Fibroblast of the conjunctiva (primary cell): ENCODE results near the gene ESRRB.
"Not testable (repeated sequence)": the region's sequence is repeated elsewhere in the genome, so short reads cannot be mapped to it uniquely, and the experiment has no call there.

ENCODE experiments used
- DNase-seq: peaks from one replicate; pipeline ENCODE4 v3.0.0-alpha.2; 2010; ENCODE audit warnings: low read depth

ESRRB gene

DNA sequence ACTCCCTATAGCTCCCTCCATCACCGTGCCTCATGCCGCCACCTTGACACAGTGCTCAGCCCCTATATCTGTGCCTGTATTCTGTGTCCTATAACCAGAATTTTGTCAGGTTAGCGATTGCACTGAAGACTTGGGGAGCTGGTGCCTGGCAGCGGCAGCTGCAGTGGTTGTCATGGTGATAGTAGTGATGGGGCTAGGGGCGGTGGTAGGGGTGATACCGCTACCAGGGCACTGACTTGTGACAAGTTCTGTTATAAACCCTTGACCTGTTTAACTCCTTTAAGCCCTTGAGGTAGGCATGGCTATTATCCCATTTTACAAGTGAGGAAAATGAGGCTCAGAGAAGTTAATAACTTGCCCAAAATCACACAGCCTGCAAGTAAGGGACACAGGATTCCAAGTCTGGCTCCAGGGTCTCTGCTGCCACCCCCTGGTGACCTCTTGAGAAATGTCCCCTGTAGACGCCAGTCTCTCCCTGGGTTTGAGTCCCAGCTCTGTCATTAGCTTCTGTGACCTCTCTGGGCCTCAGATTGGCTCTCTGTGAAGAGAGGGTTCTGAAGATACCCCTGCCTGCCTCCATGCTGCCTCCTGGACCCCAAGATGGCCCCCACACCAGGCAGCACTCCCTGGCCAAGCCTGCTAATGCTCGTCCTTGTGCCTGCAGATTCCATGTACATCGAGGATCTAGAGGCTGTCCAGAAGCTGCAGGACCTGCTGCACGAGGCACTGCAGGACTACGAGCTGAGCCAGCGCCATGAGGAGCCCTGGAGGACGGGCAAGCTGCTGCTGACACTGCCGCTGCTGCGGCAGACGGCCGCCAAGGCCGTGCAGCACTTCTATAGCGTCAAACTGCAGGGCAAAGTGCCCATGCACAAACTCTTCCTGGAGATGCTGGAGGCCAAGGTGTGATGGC is 121.9 kb downstream of the ESRRB start:
- no peak for DNase-seq

- no peak for DNase-seq
Observed at GRCh38 chr14:76498463-76498935, 122.6 kb downstream of the ESRRB start.

- DNase-seq: no peak
Observed at GRCh38 chr14:76498976-76499375, 123.0 kb downstream of the ESRRB start.

- no peak for DNase-seq
Observed at GRCh38 chr14:76499399-76499798, 123.5 kb downstream of the ESRRB start.

GRCh38 chr14:76500011-76500410 is 124.1 kb downstream of the ESRRB start:
- DNase-seq: no peak

DNA sequence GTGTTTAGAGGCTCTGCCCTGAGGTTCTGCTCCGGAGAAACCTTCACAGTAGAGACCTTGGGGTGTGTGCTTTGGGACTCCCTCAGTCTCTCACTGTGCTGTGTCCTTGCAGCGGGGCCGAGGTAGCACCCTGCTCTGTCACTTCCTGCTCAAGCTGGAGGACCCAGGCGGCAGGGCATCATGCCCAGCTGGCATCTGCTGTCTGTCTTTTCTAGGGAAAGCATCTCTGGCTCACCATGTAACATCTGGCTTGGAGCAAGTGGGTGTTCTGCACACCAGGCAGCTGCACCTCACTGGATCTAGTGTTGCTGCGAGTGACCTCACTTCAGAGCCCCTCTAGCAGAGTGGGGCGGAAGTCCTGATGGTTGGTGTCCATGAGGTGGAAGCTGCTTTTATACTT is 124.5 kb downstream of the ESRRB start:
- no peak for DNase-seq

- DNase-seq: no peak
Observed at GRCh38 chr14:76501156-76501720, 125.3 kb downstream of the ESRRB start.

- no peak for DNase-seq
Observed at GRCh38 chr14:76502219-76502618, 126.3 kb downstream of the ESRRB start.

GRCh38 chr14:76502638-76503037 is 126.7 kb downstream of the ESRRB start:
- DNase-seq: no peak

GRCh38 chr14:76509311-76509710 is 133.4 kb downstream of the ESRRB start:
- no peak for DNase-seq

DNA sequence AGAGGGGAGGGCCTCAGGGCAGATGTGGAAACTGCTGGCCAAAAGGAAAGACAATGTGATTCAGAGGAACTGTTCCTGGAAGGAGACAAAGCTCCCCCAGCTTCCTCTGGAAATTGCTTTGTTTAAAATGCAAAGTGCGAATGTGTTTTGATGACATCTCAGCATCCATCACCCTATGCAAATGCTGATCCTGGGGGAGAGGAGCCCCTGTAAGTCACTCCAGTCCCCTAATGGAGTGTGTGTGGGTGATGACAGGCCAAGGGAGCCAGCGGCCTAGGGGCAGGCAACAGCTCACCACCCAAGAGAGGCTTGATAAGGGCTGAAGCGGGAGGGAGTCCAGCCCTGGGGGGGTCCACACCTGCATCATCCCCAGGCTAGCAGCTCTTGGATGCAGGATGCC is 134.2 kb downstream of the ESRRB start:
- DNase-seq: no peak

- DNase-seq: no peak
Observed at GRCh38 chr14:76514213-76514998, 138.5 kb downstream of the ESRRB start.

DNA sequence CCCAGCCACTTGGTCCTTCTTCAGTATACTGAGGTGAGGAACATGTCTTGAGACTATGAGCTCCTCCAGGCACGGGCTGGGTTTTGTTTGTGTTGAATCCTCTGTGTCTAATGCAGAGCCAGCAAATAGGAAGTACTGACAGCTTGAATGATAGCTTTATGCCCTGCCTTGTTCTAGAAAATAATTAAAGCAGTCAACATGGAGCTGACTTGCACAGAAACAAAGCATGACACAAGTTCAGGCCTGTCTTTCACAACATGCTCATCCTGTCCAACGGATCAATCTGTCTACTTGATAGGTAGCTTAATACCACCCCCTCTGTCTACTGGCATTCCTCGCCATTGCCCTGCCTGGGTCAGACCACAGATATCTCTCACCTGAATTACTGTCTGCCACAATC is 140.9 kb downstream of the ESRRB start:
- DNase-seq: no peak

- no peak for DNase-seq
Observed at GRCh38 chr14:76518366-76518765, 142.4 kb downstream of the ESRRB start.

GRCh38 chr14:76525106-76525821 is 149.3 kb downstream of the ESRRB start:
- DNase-seq: no peak

GRCh38 chr14:76531085-76531484 is 155.1 kb downstream of the ESRRB start:
- no peak for DNase-seq

DNA sequence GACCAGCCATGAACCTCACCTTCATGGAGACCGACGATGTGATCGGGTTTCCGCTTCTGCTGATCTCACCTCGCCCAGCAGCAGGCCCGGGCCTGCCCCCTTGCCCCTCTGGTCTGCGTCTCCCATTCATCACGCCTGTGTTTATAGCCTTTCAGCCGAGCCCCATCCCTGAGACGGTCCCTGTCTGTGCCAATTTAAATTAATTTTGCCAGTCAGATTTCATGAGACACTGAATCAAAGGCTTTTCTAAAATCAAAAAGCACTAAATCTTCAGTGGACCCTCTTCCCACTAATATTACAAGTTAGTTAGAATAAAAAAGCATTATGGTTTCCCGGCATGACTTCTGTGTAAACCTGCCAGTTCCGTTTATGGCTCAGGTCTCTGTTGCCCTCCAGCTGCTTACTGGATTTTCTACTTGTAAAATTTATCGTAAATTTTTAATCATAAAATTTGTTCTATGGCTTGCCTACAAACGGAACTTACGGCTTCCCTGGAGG is 155.9 kb downstream of the ESRRB start:
- DNase-seq: no peak

DNA sequence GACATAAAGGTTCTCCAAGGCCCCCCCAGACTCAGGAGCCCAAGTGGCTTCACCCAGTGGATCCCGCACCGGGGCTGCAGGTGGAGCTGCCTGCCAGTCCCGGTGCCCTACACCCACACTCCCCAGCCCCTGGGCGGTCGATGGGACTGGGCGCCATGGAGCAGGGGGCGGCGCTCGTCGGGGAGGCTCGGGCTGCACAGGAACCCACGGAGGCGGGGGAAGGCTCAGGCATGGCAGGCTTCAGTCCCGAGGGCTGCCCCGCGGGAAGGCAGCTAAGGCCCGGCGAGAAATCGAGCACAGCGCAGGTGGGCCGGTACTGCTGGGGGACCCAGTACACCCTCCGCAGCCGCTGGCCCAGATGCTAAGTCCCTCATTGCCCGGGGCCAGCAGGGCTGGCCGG is 160.7 kb downstream of the ESRRB start:
- DNase-seq: not testable (repeated sequence)

- DNase-seq: no peak
Observed at GRCh38 chr14:76537906-76538647, 162.1 kb downstream of the ESRRB start.

DNA sequence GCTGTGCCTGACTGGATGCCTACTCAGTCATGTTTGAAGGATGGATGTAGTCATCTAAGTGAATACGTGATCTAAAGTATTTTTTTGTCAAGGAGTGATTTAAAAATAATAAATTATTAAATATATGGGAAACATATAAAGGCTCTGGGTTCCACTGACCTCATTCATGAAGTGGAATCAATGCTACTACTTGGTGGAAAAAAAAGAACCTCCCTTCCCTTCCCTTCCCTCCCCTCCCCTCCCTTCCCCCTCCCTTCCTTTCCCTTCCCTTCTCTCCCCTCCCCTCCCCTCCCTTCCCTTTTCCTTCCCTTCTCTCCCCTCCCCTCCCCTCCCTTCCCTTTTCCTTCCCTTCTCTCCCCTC is 162.7 kb downstream of the ESRRB start:
- DNase-seq: no peak

GRCh38 chr14:76539130-76539529 is 163.2 kb downstream of the ESRRB start:
- DNase-seq: no peak
